GM23338 (cell line): ENCODE results near the gene INPP4B. TPM values are rescaled to one million over a fixed set of nuclear protein-coding genes. Genes with fewer than 3 reads are reported as not detected.

Source experiments
- ATAC-seq: fragments of 200-7000 bp; cut with Tn5 transposase; 3 replicates; pipeline ENCODE4 v1.9.1; 2020
- DNase-seq: peaks from one replicate; pipeline ENCODE4 v3.0.0-alpha.2; 2015; ENCODE audit warnings: low spot score
- H2AFZ ChIP-seq: fragments of 200-600 bp; sonication (generic); 2 replicates; pipeline ENCODE4 v1.8.0; 2016; ENCODE audit warnings: antibody characterized with exemption, mild to moderate bottlenecking, moderate library complexity
- H3F3A ChIP-seq: fragments of 200-600 bp; sonication (generic); replicated peaks from 2 replicates; pipeline ENCODE4 v1.8.0; 2017; ENCODE audit warnings: antibody characterized with exemption, mixed run types, low read depth
- H3K27ac ChIP-seq: fragments of 200-600 bp; sonication (generic); 2 replicates; pipeline ENCODE4 v1.6.1; 2016; ENCODE audit warnings: low read depth
- H3K27me3 ChIP-seq: fragments of 200-600 bp; sonication (generic); 2 replicates; pipeline ENCODE4 v1.8.0; 2016; ENCODE audit warnings: mild to moderate bottlenecking, mixed run types, moderate library complexity; ENCODE audit not compliant: insufficient read depth
- H3K36me3 ChIP-seq: fragments of 200-600 bp; sonication (generic); 2 replicates; pipeline ENCODE4 v1.8.0; 2016; ENCODE audit warnings: mild to moderate bottlenecking; ENCODE audit not compliant: insufficient read depth
- H3K4me1 ChIP-seq: fragments of 200-600 bp; sonication (generic); 2 replicates; pipeline ENCODE4 v1.8.0; 2016; ENCODE audit warnings: mild to moderate bottlenecking, moderate library complexity; ENCODE audit not compliant: insufficient read depth
- H3K4me2 ChIP-seq: fragments of 200-600 bp; sonication (generic); 2 replicates; pipeline ENCODE4 v1.7.1; 2017; ENCODE audit warnings: mixed run types
- H3K4me3 ChIP-seq: fragments of 200-600 bp; sonication (generic); 2 replicates; pipeline ENCODE4 v1.6.1; 2016; ENCODE audit warnings: mixed run types
- H3K79me2 ChIP-seq: fragments of 200-600 bp; sonication (generic); replicated peaks from 2 replicates; pipeline ENCODE4 v1.8.0; 2017; ENCODE audit warnings: mild to moderate bottlenecking; ENCODE audit not compliant: insufficient read depth
- H3K9me2 ChIP-seq: fragments of 200-600 bp; sonication (generic); 2 replicates; pipeline ENCODE4 v1.8.0; 2017; ENCODE audit not compliant: insufficient read depth
- H4K20me1 ChIP-seq: fragments of 200-600 bp; sonication (generic); replicated peaks from 2 replicates; pipeline ENCODE4 v1.8.0; 2017; ENCODE audit warnings: mild to moderate bottlenecking; ENCODE audit not compliant: insufficient read depth
- H3K27ac Mint-ChIP-seq: 2 replicates; pipeline ENCODE4 v1.8.0; 2020; ENCODE audit warnings: inconsistent platforms, mild to moderate bottlenecking, moderate library complexity, mixed read lengths
- H3K27me3 Mint-ChIP-seq: 3 replicates; pipeline ENCODE4 v1.8.0; 2022; ENCODE audit warnings: low read depth, mild to moderate bottlenecking, moderate library complexity, mixed read lengths, inconsistent platforms; ENCODE audit not compliant: insufficient read depth, poor library complexity
- H3K36me3 Mint-ChIP-seq: 3 replicates; pipeline ENCODE4 v1.8.0; 2021; ENCODE audit warnings: low read depth, mild to moderate bottlenecking, inconsistent platforms, moderate library complexity, mixed read lengths
- H3K4me1 Mint-ChIP-seq: 3 replicates; pipeline ENCODE4 v1.8.0; 2020; ENCODE audit warnings: mild to moderate bottlenecking, inconsistent platforms, mixed read lengths
- H3K4me3 Mint-ChIP-seq: 3 replicates; pipeline ENCODE4 v1.8.0; 2021; ENCODE audit warnings: moderate library complexity, mild to moderate bottlenecking, inconsistent platforms, mixed read lengths
- H3K9me3 Mint-ChIP-seq: 3 replicates; pipeline ENCODE4 v1.8.0; 2020; ENCODE audit warnings: moderate library complexity, mild to moderate bottlenecking, inconsistent platforms, mixed read lengths
- CREB1 ChIP-seq: fragments of 250-450 bp; sonication (Bioruptor Pico); IDR thresholded peaks from 2 replicates; pipeline ENCODE4 v1.5.0; 2020; ENCODE audit warnings: low read depth, mild to moderate bottlenecking, moderate library complexity
- EZH2 ChIP-seq: fragments of 200-600 bp; sonication (generic); IDR thresholded peaks from one replicate; pipeline ENCODE4 v1.8.0; 2017; ENCODE audit warnings: antibody characterized with exemption, mild to moderate bottlenecking, low read depth; ENCODE audit not compliant: unreplicated experiment
- NANOG ChIP-seq: IDR thresholded peaks from 2 replicates; pipeline ENCODE4 v1.6.1; 2016; ENCODE audit warnings: antibody characterized with exemption, borderline replicate concordance
- ZNF114 ChIP-seq: fragments of 250-450 bp; sonication (Bioruptor Pico); IDR thresholded peaks from 2 replicates; pipeline ENCODE4 v1.5.0; 2020; ENCODE audit warnings: mild to moderate bottlenecking, moderate library complexity
- ZNF331 ChIP-seq: fragments of 250-450 bp; sonication (Bioruptor Pico); IDR thresholded peaks from 2 replicates; pipeline ENCODE4 v1.5.0; 2020; ENCODE audit warnings: low read depth, mild to moderate bottlenecking, moderate library complexity
- polyA plus RNA-seq: library from polyadenylated mRNA; unstranded; fragments of >200 nt; fragmentation: Nextera tagmentation; extraction: Ambion mirVana; gene quantifications from 2 replicates; pipeline ENCODE4 v1.2.1, GENCODE V29; 2016
- total RNA-seq: library from RNA; depleted of rRNA; stranded (reverse); fragments of >200 nt; shearing (Covaris generic); gene quantifications from 2 replicates; pipeline ENCODE4 v1.2.3, GENCODE V29; 2014
- TF ChIP-seq, protein P1 (sequence below): fragments of 250-450 bp; sonication (Bioruptor Pico); IDR thresholded peaks from 2 replicates; pipeline ENCODE4 v1.5.0; 2020; ENCODE audit warnings: mild to moderate bottlenecking, moderate library complexity
- TF ChIP-seq, protein P2 (sequence below): IDR thresholded peaks from one replicate; pipeline ENCODE4 v1.6.1; 2018; ENCODE audit warnings: antibody characterized with exemption; ENCODE audit not compliant: unreplicated experiment

The INPP4B gene
- total and polyA plus RNA-seq, 2 experiments from 2014 or later = 0.11 to 0.14 TPM

DNA sequence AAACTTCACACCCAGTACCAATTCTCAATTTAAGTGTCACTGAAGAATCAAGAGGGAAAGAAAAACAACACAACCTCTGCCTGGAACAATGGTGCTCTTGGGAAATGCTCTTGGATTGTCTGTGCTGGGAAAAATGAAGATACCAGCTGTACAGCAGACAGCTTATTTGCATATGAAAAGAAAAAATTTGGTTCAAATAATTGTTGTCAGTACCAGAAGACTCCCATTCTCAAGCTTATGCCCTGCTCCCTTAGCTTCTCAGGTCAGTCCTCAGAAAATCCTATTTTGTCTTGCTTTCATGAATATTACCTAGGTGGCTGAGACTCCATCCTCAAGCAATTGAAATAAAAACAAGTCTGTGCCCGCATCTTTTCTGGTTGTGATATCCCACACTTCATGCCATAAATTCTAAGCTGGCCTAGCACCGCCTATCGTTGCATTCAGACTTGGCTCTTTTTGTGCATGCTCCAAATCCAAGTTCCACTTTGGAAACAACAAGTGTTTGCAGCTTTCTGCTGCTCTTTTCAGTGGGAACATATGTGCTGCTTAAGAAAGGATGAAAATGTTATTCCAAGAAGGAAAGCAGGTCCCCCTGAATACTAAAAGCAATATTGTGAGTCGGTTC, 431.6 kb downstream of the INPP4B start (continued):
- TF ChIP-seq, protein P1, sequence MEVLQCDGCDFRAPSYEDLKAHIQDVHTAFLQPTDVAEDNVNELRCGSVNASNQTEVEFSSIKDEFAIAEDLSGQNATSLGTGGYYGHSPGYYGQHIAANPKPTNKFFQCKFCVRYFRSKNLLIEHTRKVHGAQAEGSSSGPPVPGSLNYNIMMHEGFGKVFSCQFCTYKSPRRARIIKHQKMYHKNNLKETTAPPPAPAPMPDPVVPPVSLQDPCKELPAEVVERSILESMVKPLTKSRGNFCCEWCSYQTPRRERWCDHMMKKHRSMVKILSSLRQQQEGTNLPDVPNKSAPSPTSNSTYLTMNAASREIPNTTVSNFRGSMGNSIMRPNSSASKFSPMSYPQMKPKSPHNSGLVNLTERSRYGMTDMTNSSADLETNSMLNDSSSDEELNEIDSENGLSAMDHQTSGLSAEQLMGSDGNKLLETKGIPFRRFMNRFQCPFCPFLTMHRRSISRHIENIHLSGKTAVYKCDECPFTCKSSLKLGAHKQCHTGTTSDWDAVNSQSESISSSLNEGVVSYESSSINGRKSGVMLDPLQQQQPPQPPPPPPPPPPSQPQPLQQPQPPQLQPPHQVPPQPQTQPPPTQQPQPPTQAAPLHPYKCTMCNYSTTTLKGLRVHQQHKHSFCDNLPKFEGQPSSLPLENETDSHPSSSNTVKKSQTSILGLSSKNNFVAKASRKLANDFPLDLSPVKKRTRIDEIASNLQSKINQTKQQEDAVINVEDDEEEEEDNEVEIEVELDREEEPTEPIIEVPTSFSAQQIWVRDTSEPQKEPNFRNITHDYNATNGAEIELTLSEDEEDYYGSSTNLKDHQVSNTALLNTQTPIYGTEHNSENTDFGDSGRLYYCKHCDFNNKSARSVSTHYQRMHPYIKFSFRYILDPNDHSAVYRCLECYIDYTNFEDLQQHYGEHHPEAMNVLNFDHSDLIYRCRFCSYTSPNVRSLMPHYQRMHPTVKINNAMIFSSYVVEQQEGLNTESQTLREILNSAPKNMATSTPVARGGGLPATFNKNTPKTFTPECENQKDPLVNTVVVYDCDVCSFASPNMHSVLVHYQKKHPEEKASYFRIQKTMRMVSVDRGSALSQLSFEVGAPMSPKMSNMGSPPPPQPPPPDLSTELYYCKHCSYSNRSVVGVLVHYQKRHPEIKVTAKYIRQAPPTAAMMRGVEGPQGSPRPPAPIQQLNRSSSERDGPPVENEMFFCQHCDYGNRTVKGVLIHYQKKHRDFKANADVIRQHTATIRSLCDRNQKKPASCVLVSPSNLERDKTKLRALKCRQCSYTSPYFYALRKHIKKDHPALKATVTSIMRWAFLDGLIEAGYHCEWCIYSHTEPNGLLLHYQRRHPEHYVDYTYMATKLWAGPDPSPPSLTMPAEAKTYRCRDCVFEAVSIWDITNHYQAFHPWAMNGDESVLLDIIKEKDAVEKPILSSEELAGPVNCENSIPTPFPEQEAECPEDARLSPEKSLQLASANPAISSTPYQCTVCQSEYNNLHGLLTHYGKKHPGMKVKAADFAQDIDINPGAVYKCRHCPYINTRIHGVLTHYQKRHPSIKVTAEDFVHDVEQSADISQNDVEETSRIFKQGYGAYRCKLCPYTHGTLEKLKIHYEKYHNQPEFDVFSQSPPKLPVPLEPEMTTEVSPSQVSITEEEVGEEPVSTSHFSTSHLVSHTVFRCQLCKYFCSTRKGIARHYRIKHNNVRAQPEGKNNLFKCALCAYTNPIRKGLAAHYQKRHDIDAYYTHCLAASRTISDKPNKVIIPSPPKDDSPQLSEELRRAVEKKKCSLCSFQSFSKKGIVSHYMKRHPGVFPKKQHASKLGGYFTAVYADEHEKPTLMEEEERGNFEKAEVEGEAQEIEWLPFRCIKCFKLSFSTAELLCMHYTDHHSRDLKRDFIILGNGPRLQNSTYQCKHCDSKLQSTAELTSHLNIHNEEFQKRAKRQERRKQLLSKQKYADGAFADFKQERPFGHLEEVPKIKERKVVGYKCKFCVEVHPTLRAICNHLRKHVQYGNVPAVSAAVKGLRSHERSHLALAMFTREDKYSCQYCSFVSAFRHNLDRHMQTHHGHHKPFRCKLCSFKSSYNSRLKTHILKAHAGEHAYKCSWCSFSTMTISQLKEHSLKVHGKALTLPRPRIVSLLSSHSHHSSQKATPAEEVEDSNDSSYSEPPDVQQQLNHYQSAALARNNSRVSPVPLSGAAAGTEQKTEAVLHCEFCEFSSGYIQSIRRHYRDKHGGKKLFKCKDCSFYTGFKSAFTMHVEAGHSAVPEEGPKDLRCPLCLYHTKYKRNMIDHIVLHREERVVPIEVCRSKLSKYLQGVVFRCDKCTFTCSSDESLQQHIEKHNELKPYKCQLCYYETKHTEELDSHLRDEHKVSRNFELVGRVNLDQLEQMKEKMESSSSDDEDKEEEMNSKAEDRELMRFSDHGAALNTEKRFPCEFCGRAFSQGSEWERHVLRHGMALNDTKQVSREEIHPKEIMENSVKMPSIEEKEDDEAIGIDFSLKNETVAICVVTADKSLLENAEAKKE (CRISPR knock-in tag) = no peak

DNA sequence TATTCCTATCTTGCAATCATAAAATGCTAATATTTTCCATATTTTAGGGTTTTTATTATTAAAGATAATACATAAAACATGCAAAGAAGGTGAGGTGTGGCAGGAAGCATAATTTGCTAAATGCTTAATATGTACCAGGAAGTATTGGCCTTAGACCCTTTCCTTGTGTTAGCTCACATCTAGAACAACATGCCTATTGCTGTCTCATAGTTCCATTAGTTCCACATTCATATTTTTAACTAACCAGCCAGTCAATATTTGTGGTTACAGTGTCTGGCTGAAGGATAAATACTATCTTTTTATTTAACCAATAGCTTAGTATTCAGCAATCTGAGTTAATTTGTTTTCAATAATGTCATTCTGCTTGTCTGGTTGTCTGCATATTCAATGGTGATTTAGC, 432.6 kb downstream of the INPP4B start:
- H3K4me1 ChIP-seq = peaks cover 7% of the 10 kb centered on the region; the same call in 1 of the 2 replicates
- no peaks in the 10 kb centered on the region for H3K27me3 ChIP-seq
- no peak overlapping the region for H3K4me3 Mint-ChIP-seq
- H3K27ac Mint-ChIP-seq = no peak overlapping the region
- no peak for ATAC-seq
- no peaks in the 10 kb centered on the region for H4K20me1 ChIP-seq
- DNase-seq = no peak
- H3K27me3 Mint-ChIP-seq = no peaks in the 10 kb centered on the region
- H3K4me1 Mint-ChIP-seq = peaks cover 15% of the 10 kb centered on the region; the same call in 2 of the 3 replicates
- no peak overlapping the region for H3K4me2 ChIP-seq
- H2AFZ ChIP-seq = no peak overlapping the region
- H3K36me3 ChIP-seq = no peaks in the 10 kb centered on the region
- TF ChIP-seq ZNF331 (CRISPR knock-in tag) (no peak), ZNF114 (CRISPR knock-in tag) (no peak), CREB1 (no peak), EZH2 (no peak), NANOG (no peak)
- TF ChIP-seq, protein P2, sequence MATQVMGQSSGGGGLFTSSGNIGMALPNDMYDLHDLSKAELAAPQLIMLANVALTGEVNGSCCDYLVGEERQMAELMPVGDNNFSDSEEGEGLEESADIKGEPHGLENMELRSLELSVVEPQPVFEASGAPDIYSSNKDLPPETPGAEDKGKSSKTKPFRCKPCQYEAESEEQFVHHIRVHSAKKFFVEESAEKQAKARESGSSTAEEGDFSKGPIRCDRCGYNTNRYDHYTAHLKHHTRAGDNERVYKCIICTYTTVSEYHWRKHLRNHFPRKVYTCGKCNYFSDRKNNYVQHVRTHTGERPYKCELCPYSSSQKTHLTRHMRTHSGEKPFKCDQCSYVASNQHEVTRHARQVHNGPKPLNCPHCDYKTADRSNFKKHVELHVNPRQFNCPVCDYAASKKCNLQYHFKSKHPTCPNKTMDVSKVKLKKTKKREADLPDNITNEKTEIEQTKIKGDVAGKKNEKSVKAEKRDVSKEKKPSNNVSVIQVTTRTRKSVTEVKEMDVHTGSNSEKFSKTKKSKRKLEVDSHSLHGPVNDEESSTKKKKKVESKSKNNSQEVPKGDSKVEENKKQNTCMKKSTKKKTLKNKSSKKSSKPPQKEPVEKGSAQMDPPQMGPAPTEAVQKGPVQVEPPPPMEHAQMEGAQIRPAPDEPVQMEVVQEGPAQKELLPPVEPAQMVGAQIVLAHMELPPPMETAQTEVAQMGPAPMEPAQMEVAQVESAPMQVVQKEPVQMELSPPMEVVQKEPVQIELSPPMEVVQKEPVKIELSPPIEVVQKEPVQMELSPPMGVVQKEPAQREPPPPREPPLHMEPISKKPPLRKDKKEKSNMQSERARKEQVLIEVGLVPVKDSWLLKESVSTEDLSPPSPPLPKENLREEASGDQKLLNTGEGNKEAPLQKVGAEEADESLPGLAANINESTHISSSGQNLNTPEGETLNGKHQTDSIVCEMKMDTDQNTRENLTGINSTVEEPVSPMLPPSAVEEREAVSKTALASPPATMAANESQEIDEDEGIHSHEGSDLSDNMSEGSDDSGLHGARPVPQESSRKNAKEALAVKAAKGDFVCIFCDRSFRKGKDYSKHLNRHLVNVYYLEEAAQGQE = no peak
- H3K36me3 Mint-ChIP-seq = no peaks in the 10 kb centered on the region
- no peaks in the 10 kb centered on the region; the same call in 2 of the 3 replicates for H3K9me3 Mint-ChIP-seq
- no peaks in the 10 kb centered on the region for H3K9me2 ChIP-seq
- H3K79me2 ChIP-seq = no peaks in the 10 kb centered on the region
- H3F3A ChIP-seq = no peaks in the 10 kb centered on the region
- no peak overlapping the region for H3K4me3 ChIP-seq
- no peak overlapping the region for H3K27ac ChIP-seq
